IMR-90 (cell line): ENCODE results near the gene CUL3. TPM values are rescaled to one million over a fixed set of nuclear protein-coding genes. Genes with fewer than 3 reads are reported as not detected.

Source experiments
- ATAC-seq: fragments of 200-7000 bp; cut with Tn5 transposase; 2 replicates; pipeline ENCODE4 v1.9.1; 2020; ENCODE audit warnings: low read depth, mild to moderate bottlenecking, moderate library complexity
- BruUV-seq: library from RNA; stranded (reverse); fragments of 400-500 nt; replicated peaks from 2 replicates; lab custom pipeline; 2021; lab: Mats Ljungman, UMichigan
- CTCF ChIA-PET: fragments of 300-600 bp; formaldehyde crosslinking; extraction: SDS; loops from one replicate; lab custom pipeline; 2021; ENCODE audit warnings: antibody characterized with exemption; lab: Yijun Ruan, JAX
- POLR2A ChIA-PET: fragments of 300-600 bp; sonication (Branson Sonifier 250); formaldehyde crosslinking; loops from one replicate; lab custom pipeline; 2022; ENCODE audit warnings: antibody characterized with exemption; ENCODE audit not compliant: unreplicated experiment; lab: Charles Lee
- DNase-seq: peaks from one replicate; pipeline ENCODE4 v3.0.0; 2013
- H2AFZ ChIP-seq: replicated peaks from 2 replicates; pipeline ENCODE3; 2013; ENCODE audit warnings: low read length, mild to moderate bottlenecking; ENCODE audit not compliant: poor library complexity
- H2AK5ac ChIP-seq: 2 replicates; pipeline ENCODE4 v1.6.1; 2013; ENCODE audit warnings: low read depth, low read length, inconsistent platforms
- H2AK9ac ChIP-seq: replicated peaks from 2 replicates; pipeline ENCODE3; 2013; ENCODE audit warnings: mild to moderate bottlenecking, low read depth, low read length, moderate library complexity; ENCODE audit not compliant: poor library complexity
- H2BK120ac ChIP-seq: 2 replicates; pipeline ENCODE4 v1.6.1; 2013; ENCODE audit warnings: low read depth, low read length, inconsistent platforms
- H2BK15ac ChIP-seq: 3 replicates; pipeline ENCODE4 v1.6.1; 2013; ENCODE audit warnings: low read depth, low read length, inconsistent platforms
- H2BK20ac ChIP-seq: 2 replicates; pipeline ENCODE4 v1.6.1; 2013; ENCODE audit warnings: low read depth, mild to moderate bottlenecking, inconsistent platforms, low read length, moderate library complexity
- H2BK5ac ChIP-seq: 2 replicates; pipeline ENCODE4 v1.6.1; 2013; ENCODE audit warnings: mild to moderate bottlenecking, low read depth, low read length, inconsistent platforms; ENCODE audit not compliant: poor library complexity, severe bottlenecking
- H3K14ac ChIP-seq: replicated peaks from 2 replicates; pipeline ENCODE4 v1.6.1; 2013; ENCODE audit warnings: low read depth, low read length, inconsistent platforms
- H3K18ac ChIP-seq: 2 replicates; pipeline ENCODE4 v1.6.1; 2013; ENCODE audit warnings: low read depth, low read length, control low read depth
- H3K23ac ChIP-seq: 2 replicates; pipeline ENCODE4 v1.6.1; 2013; ENCODE audit warnings: low read depth, low read length, inconsistent platforms
- H3K27ac ChIP-seq: 2 replicates; pipeline ENCODE4 v1.5.1; 2013; ENCODE audit warnings: mild to moderate bottlenecking, control low read depth, low read length; ENCODE audit not compliant: insufficient read depth
- H3K27me3 ChIP-seq: 2 replicates; pipeline ENCODE4 v1.6.1; 2013; ENCODE audit warnings: low read length; ENCODE audit not compliant: control insufficient read depth, insufficient read depth
- H3K36me3 ChIP-seq: 2 replicates; pipeline ENCODE4 v1.6.1; 2013; ENCODE audit warnings: low read length, mixed read lengths; ENCODE audit not compliant: control insufficient read depth, insufficient read depth
- H3K4ac ChIP-seq: 2 replicates; pipeline ENCODE4 v1.6.1; 2013; ENCODE audit warnings: low read depth, low read length, inconsistent platforms
- H3K4me1 ChIP-seq: 2 replicates; pipeline ENCODE4 v1.6.1; 2013; ENCODE audit warnings: low read length, mixed read lengths; ENCODE audit not compliant: control insufficient read depth, insufficient read depth
- H3K4me2 ChIP-seq: 2 replicates; pipeline ENCODE4 v1.6.1; 2013; ENCODE audit warnings: low read depth, mild to moderate bottlenecking, control low read depth, low read length, moderate library complexity
- H3K4me3 ChIP-seq: 2 replicates; pipeline ENCODE4 v1.5.1; 2013; ENCODE audit warnings: low read depth, mild to moderate bottlenecking, control low read depth, low read length, moderate library complexity; ENCODE audit not compliant: insufficient read depth
- H3K56ac ChIP-seq: 2 replicates; pipeline ENCODE4 v1.6.1; 2013; ENCODE audit warnings: low read length, inconsistent platforms; ENCODE audit not compliant: insufficient read depth; ENCODE audit errors: extremely low read depth
- H3K79me1 ChIP-seq, 2 experiments: 2 replicates each; pipeline ENCODE4 v1.6.1; 2013; ENCODE audit warnings: low read length in 2 of 2, inconsistent platforms in 1 of 2, low read depth in 1 of 2
- H3K9ac ChIP-seq: 2 replicates; pipeline ENCODE4 v1.6.1; 2013; ENCODE audit warnings: low read depth, low read length, control low read depth
- H3K9me1 ChIP-seq: 2 replicates; pipeline ENCODE4 v1.6.1; 2013; ENCODE audit warnings: low read length, inconsistent platforms; ENCODE audit not compliant: insufficient read depth
- H3K9me3 ChIP-seq: 2 replicates; pipeline ENCODE4 v1.6.1; 2013; ENCODE audit warnings: low read length; ENCODE audit not compliant: control insufficient read depth, insufficient read depth
- H4K20me1 ChIP-seq: 2 replicates; pipeline ENCODE4 v1.6.1; 2013; ENCODE audit warnings: low read length, inconsistent platforms; ENCODE audit not compliant: insufficient read depth
- H4K5ac ChIP-seq: 2 replicates; pipeline ENCODE4 v1.6.1; 2013; ENCODE audit warnings: mild to moderate bottlenecking, low read depth, low read length, control low read depth
- H4K8ac ChIP-seq, 2 experiments: 2 replicates each; pipeline ENCODE4 v1.6.1; 2013; ENCODE audit warnings: low read depth in 2 of 2, low read length in 2 of 2, control low read depth in 1 of 2, inconsistent platforms in 1 of 2
- H4K91ac ChIP-seq: 2 replicates; pipeline ENCODE4 v1.6.1; 2013; ENCODE audit warnings: low read depth, low read length, inconsistent platforms; ENCODE audit not compliant: insufficient read depth
- CEBPB ChIP-seq: IDR thresholded peaks from 2 replicates; pipeline ENCODE4 v1.6.1; 2012; ENCODE audit warnings: low read depth, low read length, improper control_type of control experiment
- NFE2L2 ChIP-seq: fragments of 150-350 bp; IDR thresholded peaks from 2 replicates; pipeline ENCODE4 v1.6.1; 2016; ENCODE audit warnings: low read depth, mild to moderate bottlenecking, low read length
- dilution Hi-C: fragments of 300-500 bp; cut with HindIII; formaldehyde crosslinking; loops from one replicate; pipeline ENCODE4 v1.14.3; 2018; ENCODE audit warnings: low sequenced_read_pairs; ENCODE audit not compliant: unreplicated experiment
- in situ Hi-C: fragments of 300-500 bp; cut with MboI; formaldehyde crosslinking; loops from 3 replicates; pipeline ENCODE4 v1.14.3; 2019; ENCODE audit warnings: low sequenced_read_pairs, inconsistent platforms, mixed read lengths
- intact Hi-C: fragments of 100-400 bp; cut with micrococcal nuclease; formaldehyde crosslinking; loops from 2 replicates; pipeline ENCODE4 v1.10.0; 2022
- polyA plus RNA-seq, 3 experiments: library from polyadenylated mRNA; depleted of rRNA; stranded (reverse); fragments of >200 nt; gene quantifications; 2 replicates each; pipeline ENCODE4 v1.2.3, GENCODE V29; 2012; ENCODE audit warnings: low replicate concordance in 1 of 3
- total RNA-seq: library from RNA; depleted of rRNA; stranded (reverse); fragments of >200 nt; gene quantifications from 2 replicates; pipeline ENCODE4 v1.2.3, GENCODE V29; 2012

Gene CUL3
- total and polyA plus RNA-seq, 2 of the 4 experiments (the other 2 are of a cell fraction), result 33.7 to 45.7 TPM

DNA sequence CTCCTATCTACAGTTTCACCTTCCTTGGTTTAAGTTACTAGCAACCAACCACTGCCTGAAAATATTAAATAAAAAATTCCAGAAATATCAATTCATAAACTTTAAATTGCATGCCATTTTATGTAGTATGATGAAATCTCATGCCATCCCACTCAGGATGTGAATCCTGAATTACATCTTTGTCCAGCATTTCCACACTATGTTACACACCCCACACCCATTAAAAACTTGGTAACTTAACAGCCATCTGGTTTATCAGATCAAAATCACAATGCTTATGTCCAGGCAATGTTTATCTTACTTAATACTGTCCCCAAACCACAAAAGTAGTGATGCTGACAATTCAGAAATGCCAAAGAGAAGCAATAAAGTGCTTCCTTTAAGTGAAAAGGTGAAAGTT, 21.6 kb downstream of the CUL3 start:
- ChIA-PET CTCF (no interaction called here), POLR2A (no interaction called here)
- no peak overlapping the region for H3K56ac ChIP-seq
- no peak overlapping the region for H2AK5ac ChIP-seq
- H2BK5ac ChIP-seq, result no peak overlapping the region
- no peak overlapping the region for H3K14ac ChIP-seq
- TF ChIP-seq CEBPB (peak; percentile 76), NFE2L2 (no peak)
- H3K79me1 ChIP-seq, result peaks cover 22 to 70% of the 10 kb centered on the region in 2 experiments; a peak in 3 of 4 replicates
- H3K4ac ChIP-seq, result no peak overlapping the region
- ATAC-seq, result no peak
- peaks cover 2% of the 10 kb centered on the region for H3K9me1 ChIP-seq
- no peak overlapping the region for H2BK15ac ChIP-seq
- BruUV-seq, result no TSS peak
- H2AK9ac ChIP-seq, result no peak overlapping the region
- intact Hi-C loops, result no loop called here
- no peak overlapping the region for H3K4me3 ChIP-seq
- DNase-seq, result no peak
- in situ Hi-C loops, result loop anchor here (25.0 kb wide), 1 partner anchor 976 kb away; no protein-coding TSS in a partner anchor
- no peaks in the 10 kb centered on the region for H3K27me3 ChIP-seq
- dilution Hi-C loops, result no loop called here
- no peak overlapping the region for H3K23ac ChIP-seq
- H4K8ac ChIP-seq, result no peak overlapping the region
- no peak overlapping the region for H4K91ac ChIP-seq
- no peak overlapping the region for H2BK20ac ChIP-seq
- H3K27ac ChIP-seq, result no peak overlapping the region
- no peak overlapping the region for H3K9ac ChIP-seq
- peaks cover 2% of the 10 kb centered on the region; the same call in 1 of the 2 replicates for H3K9me3 ChIP-seq
- H4K20me1 ChIP-seq, result peaks cover 93% of the 10 kb centered on the region
- no peak overlapping the region for H2AFZ ChIP-seq
- H3K18ac ChIP-seq, result no peak overlapping the region
- H3K4me2 ChIP-seq, result no peak overlapping the region; the same call in 1 of the 2 replicates
- H4K5ac ChIP-seq, result no peak overlapping the region
- H3K36me3 ChIP-seq, result peaks cover 8% of the 10 kb centered on the region
- peaks cover 6% of the 10 kb centered on the region; the same call in 1 of the 2 replicates for H3K4me1 ChIP-seq
- H2BK120ac ChIP-seq, result no peak overlapping the region
